ENCODE measurements around the gene DLL3. TPM values are rescaled to one million over a fixed set of nuclear protein-coding genes. Genes with fewer than 3 reads are reported as not detected.

DLL3 gene
- total and polyA plus RNA-seq, 10 of the 15 experiments (the other 5 are each of a cell fraction or from before 2014, with no cell fraction given), result 0.18 to 2.0 (median 0.95) TPM

DNA sequence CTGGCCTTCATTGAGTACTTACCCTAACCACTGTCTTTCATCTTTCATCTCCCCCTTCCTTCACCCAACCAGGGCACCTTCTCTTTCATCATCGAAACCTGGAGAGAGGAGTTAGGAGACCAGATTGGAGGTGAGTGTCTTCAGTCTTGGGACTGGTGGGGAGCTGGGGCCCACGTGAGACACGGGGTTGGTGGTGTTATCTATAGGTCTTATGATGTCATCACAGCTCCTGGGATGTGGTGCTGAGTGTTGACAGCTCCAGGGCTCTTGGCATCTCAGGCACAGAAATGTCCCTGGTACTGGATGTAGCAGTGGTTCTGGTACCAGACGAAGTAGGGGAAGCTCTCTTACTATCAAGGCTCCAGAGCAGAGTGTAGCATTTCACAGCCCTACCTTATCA, 1.8 kb downstream of the DLL3 start (continued):
- TF ChIP-seq, protein P1, sequence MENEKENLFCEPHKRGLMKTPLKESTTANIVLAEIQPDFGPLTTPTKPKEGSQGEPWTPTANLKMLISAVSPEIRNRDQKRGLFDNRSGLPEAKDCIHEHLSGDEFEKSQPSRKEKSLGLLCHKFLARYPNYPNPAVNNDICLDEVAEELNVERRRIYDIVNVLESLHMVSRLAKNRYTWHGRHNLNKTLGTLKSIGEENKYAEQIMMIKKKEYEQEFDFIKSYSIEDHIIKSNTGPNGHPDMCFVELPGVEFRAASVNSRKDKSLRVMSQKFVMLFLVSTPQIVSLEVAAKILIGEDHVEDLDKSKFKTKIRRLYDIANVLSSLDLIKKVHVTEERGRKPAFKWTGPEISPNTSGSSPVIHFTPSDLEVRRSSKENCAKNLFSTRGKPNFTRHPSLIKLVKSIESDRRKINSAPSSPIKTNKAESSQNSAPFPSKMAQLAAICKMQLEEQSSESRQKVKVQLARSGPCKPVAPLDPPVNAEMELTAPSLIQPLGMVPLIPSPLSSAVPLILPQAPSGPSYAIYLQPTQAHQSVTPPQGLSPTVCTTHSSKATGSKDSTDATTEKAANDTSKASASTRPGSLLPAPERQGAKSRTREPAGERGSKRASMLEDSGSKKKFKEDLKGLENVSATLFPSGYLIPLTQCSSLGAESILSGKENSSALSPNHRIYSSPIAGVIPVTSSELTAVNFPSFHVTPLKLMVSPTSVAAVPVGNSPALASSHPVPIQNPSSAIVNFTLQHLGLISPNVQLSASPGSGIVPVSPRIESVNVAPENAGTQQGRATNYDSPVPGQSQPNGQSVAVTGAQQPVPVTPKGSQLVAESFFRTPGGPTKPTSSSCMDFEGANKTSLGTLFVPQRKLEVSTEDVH (IDR thresholded peaks at IDR 0.05; ENCODE audit: low read depth, partially characterized antibody), result no peak
- TF ChIP-seq, protein P2, sequence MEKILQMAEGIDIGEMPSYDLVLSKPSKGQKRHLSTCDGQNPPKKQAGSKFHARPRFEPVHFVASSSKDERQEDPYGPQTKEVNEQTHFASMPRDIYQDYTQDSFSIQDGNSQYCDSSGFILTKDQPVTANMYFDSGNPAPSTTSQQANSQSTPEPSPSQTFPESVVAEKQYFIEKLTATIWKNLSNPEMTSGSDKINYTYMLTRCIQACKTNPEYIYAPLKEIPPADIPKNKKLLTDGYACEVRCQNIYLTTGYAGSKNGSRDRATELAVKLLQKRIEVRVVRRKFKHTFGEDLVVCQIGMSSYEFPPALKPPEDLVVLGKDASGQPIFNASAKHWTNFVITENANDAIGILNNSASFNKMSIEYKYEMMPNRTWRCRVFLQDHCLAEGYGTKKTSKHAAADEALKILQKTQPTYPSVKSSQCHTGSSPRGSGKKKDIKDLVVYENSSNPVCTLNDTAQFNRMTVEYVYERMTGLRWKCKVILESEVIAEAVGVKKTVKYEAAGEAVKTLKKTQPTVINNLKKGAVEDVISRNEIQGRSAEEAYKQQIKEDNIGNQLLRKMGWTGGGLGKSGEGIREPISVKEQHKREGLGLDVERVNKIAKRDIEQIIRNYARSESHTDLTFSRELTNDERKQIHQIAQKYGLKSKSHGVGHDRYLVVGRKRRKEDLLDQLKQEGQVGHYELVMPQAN (conservative IDR thresholded peaks at IDR 0.05), result no peak
- TF ChIP-seq PML (IDR thresholded peaks at IDR 0.05; ENCODE audit: low read length) (no peak), CBX3 (IDR thresholded peaks at IDR 0.05; ENCODE audit: borderline replicate concordance, low read depth) (no peak), TARDBP (IDR thresholded peaks at IDR 0.05; ENCODE audit: borderline replicate concordance) (no peak), SRF (IDR thresholded peaks at IDR 0.05; ENCODE audit: low read depth in 2 of 2, low read length in 2 of 2) (no peak), NBN (IDR thresholded peaks at IDR 0.05) (no peak)
- TF ChIP-seq, protein P3, sequence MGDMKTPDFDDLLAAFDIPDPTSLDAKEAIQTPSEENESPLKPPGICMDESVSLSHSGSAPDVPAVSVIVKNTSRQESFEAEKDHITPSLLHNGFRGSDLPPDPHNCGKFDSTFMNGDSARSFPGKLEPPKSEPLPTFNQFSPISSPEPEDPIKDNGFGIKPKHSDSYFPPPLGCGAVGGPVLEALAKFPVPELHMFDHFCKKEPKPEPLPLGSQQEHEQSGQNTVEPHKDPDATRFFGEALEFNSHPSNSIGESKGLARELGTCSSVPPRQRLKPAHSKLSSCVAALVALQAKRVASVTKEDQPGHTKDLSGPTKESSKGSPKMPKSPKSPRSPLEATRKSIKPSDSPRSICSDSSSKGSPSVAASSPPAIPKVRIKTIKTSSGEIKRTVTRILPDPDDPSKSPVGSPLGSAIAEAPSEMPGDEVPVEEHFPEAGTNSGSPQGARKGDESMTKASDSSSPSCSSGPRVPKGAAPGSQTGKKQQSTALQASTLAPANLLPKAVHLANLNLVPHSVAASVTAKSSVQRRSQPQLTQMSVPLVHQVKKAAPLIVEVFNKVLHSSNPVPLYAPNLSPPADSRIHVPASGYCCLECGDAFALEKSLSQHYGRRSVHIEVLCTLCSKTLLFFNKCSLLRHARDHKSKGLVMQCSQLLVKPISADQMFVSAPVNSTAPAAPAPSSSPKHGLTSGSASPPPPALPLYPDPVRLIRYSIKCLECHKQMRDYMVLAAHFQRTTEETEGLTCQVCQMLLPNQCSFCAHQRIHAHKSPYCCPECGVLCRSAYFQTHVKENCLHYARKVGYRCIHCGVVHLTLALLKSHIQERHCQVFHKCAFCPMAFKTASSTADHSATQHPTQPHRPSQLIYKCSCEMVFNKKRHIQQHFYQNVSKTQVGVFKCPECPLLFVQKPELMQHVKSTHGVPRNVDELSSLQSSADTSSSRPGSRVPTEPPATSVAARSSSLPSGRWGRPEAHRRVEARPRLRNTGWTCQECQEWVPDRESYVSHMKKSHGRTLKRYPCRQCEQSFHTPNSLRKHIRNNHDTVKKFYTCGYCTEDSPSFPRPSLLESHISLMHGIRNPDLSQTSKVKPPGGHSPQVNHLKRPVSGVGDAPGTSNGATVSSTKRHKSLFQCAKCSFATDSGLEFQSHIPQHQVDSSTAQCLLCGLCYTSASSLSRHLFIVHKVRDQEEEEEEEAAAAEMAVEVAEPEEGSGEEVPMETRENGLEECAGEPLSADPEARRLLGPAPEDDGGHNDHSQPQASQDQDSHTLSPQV (IDR thresholded peaks at IDR 0.05), result no peak
